ENCODE results near the gene SMIM35.

The SMIM35 gene

DNA sequence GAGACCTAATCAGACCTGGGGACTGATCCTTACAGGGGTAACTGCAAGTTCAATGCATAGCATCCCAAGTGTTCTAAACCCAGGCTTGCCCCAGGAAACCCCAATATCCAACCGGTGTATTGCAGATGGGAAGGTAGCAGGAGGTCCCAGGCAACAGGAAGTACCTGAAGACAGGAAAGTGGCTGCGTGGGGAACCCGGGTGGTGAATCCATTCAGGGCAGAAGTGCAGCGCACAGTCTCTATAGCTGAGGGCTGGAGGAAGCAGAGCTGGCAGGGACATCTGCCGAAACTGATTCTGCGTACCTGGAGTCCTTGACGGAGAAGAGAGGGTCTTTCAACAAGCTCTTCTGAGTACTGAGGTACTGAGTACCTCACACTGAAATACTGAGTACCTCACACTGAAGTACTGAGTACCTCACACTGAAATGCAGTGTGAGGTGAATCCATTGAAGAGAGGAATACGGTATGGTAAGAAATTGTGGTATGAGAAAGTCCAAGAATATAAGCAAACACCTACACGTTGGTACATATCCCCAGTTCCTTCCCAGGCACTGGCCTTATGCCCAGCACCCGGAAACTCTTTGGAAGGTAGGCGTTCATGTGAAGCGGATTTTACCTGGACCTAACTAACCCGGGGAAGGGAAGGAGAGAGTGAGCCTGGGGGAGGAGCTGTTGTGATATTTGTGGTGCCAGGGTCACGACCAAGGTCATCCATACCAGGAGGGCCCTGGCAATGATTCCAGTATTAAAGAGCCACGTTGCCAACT lies 45.8 kb upstream of the SMIM35 start:
- DNase-seq: no peak
- peaks cover 25% of the 10 kb centered on the region for H3K27me3 Mint-ChIP-seq (ENCODE audit: low read depth, poor library complexity)

GRCh38 chr11:118129471-118130172 lies 42.9 kb upstream of the SMIM35 start:
- Mint-ChIP-seq H3K27me3 (ENCODE audit: low read depth, poor library complexity) (peaks cover 24% of the 10 kb centered on the region), H3K27ac (no peak overlapping the region), H3K4me1 (peaks cover 12% of the 10 kb centered on the region), H3K9me3 (no peaks in the 10 kb centered on the region), H3K36me3 (ENCODE audit: low read depth) (no peaks in the 10 kb centered on the region), H3K4me3 (no peak overlapping the region)
- no peak for DNase-seq
- no peak for TF ChIP-seq CTCF (IDR thresholded peaks at IDR 0.05)

More for the DNA sequence above, 45.8 kb upstream of the SMIM35 start:
- H3K9me3 Mint-ChIP-seq: no peaks in the 10 kb centered on the region
- H3K4me3 Mint-ChIP-seq: no peak overlapping the region
- H3K4me1 Mint-ChIP-seq: peaks cover 12% of the 10 kb centered on the region
- H3K36me3 Mint-ChIP-seq (ENCODE audit: low read depth): no peaks in the 10 kb centered on the region
- H3K27ac Mint-ChIP-seq: no peak overlapping the region
- no peak for TF ChIP-seq CTCF (IDR thresholded peaks at IDR 0.05)

DNA sequence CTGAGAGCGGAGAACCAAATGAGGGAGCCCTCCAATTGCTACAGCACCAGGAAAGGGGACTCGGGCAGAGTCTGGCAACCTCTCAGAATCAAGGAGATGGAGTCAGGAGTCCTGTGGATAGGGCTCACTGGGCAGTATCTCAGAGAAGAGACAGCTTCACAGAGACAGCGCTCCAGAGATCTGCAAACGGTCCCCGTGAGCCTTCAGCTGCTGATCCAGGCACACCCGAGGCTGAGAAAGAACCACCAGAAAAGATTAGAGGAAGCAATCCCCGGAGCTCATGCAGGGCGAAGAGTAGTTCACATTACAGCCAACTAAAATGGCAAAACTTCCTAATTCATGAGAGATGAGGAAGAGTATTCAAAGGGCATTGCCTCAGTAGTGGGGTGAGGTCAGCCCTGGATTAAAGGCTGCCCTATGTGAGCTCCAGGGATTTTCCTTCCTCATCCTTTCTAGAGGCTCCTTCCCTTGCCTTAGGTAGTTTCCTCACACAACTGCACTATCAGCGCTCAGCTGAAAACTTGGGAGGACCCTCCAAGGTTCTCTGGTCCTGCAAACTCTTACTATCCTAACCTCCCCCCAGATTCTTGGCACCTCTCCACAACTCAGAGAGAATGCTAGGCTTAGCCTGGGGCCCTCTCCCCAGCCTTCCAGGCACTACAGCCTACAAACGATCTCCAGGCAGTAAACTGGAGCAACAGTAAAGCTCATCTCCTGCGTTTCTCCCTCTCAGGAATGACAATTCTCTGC lies 42.1 kb upstream of the SMIM35 start:
- Mint-ChIP-seq H3K4me3 (no peak overlapping the region), H3K9me3 (no peaks in the 10 kb centered on the region), H3K27ac (no peak overlapping the region), H3K27me3 (ENCODE audit: low read depth, poor library complexity) (peaks cover 17% of the 10 kb centered on the region), H3K36me3 (ENCODE audit: low read depth) (no peaks in the 10 kb centered on the region), H3K4me1 (peaks cover 12% of the 10 kb centered on the region)
- no peak for TF ChIP-seq CTCF (IDR thresholded peaks at IDR 0.05)
- no peak for DNase-seq

GRCh38 chr11:118128310-118128709 lies 41.5 kb upstream of the SMIM35 start:
- no peak for TF ChIP-seq CTCF (IDR thresholded peaks at IDR 0.05)
- H3K4me1 Mint-ChIP-seq: peaks cover 12% of the 10 kb centered on the region
- H3K4me3 Mint-ChIP-seq: no peak overlapping the region
- no peaks in the 10 kb centered on the region for H3K9me3 Mint-ChIP-seq
- no peak overlapping the region for H3K27ac Mint-ChIP-seq
- peaks cover 16% of the 10 kb centered on the region for H3K27me3 Mint-ChIP-seq (ENCODE audit: low read depth, poor library complexity)
- DNase-seq: no peak
- H3K36me3 Mint-ChIP-seq (ENCODE audit: low read depth): no peaks in the 10 kb centered on the region

- DNase-seq: no peak
- Mint-ChIP-seq H3K4me3 (no peak overlapping the region), H3K27ac (no peak overlapping the region), H3K27me3 (ENCODE audit: low read depth, poor library complexity) (peaks cover 16% of the 10 kb centered on the region), H3K9me3 (no peaks in the 10 kb centered on the region), H3K36me3 (ENCODE audit: low read depth) (no peaks in the 10 kb centered on the region), H3K4me1 (peaks cover 12% of the 10 kb centered on the region)
- no peak for TF ChIP-seq CTCF (IDR thresholded peaks at IDR 0.05)
Observed at GRCh38 chr11:118126082-118126838, 39.5 kb upstream of the SMIM35 start.
